ENCODE results near the gene RNGTT.
"Not testable (repeated sequence)": the region's sequence is repeated elsewhere in the genome, so short reads cannot be mapped to it uniquely, and the experiment has no call there.

RNGTT gene

DNA sequence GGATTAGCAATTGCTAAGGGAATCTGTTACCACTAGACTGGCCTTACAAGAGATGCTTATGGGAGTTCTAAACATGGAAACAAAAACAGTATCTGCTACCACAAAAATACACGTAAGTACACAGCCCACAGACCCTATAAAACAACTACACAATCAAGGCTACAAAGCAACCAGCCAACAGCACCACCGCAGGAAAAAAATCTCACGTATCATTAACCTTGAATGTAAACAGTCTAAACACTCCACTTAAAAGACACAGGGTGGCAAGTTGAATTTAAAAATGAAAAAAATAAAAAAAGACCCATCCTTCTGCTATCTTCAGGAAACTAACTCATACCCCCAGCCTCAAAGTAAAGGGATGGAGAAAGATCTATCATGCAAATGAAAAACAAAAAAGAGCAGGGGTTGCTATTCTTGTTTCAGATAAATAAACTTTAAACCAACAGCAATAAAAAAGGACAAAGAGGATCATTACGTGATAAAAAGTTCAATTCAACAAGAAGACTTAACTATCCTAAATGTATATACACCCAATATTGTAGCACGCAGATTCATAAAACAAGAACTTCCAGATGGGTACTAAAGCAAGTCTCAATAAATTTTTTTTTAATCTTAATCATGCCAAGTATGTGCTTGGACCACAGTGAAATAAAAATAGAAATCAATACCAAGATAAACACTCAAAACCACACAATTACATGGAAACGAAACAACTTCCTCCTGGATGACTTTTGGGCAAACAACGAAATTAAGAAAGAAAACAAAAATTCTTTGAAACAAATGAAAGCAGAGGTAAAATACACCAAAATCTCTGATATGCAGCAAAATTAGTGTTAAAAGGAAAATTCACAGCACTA, 52.3 kb downstream of the RNGTT start:
- FAIRE-seq (no peak), DNase-seq (ENCODE audit: insufficient read length, low spot score) (no peak)
- TF ChIP-seq POLR2A (IDR thresholded peaks at IDR 0.05; ENCODE audit: low read depth, low read length) = no peak

DNA sequence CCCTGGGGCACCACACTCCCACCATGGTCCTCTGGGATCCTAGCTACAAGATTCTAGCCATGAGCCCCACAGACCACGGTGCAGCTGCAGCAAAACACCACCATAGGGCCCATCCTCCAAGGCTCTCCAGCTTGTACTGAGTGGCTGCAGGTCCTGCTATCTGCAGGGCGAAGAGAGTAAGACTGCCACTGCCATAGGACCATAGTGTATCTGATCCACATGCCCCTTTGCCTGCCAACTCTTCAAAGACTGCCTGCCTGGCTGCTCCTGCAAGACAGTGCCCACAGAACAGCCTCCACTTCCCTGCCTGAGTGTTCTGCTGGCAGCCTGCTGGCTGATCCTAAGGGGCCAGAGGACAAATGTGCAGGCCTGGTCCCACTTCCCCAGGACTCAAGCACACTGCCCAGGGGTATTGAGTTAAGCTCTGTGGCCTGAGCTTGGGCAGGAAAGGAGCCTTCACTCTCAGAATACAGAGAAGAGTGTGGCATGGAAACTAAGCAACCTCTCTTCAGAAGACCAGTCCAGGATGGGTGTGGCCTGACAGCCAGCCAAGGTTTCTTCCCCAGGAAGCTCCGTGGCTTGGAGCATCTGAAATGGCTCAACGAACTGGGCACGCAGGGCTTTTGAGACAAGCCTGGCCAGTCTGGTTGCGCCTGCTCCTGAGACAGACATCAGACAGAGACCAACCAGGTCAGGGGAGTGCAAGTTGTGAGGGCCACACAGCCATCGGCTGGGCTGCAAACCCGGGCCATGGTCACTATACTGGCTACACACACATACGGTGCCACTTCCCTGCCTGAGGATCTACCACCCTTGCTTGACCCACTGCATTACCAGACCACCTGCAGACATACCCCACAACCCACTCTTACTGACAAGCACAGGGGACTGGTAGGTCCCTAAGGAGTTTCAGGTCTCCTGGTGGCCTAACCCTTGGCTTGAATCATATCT, 54.5 kb downstream of the RNGTT start:
- FAIRE-seq (no peak), DNase-seq (ENCODE audit: insufficient read length, low spot score) (no peak)
- no peak for TF ChIP-seq POLR2A (IDR thresholded peaks at IDR 0.05; ENCODE audit: low read depth, low read length)

DNA sequence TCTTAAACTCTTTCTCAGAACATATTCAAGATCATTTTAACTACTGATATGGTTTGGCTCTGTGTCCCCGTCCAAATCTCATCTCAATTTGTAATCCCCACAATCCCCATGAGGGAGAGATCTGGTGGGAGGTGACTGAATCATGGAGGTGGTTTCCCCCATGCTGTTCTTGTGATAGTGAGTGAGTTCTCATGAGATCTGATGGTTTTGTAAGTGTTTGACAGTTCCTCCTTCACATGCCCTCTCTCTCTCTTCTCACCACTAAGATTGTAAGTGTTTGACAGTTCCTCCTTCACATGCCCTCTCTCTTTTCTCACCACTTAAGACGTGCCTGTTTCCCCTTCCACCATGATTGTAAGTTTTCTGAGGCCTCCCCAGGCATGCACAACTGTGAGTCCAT, 56.3 kb downstream of the RNGTT start:
- DNase-seq (ENCODE audit: insufficient read length, low spot score); FAIRE-seq: not testable (repeated sequence)

DNA sequence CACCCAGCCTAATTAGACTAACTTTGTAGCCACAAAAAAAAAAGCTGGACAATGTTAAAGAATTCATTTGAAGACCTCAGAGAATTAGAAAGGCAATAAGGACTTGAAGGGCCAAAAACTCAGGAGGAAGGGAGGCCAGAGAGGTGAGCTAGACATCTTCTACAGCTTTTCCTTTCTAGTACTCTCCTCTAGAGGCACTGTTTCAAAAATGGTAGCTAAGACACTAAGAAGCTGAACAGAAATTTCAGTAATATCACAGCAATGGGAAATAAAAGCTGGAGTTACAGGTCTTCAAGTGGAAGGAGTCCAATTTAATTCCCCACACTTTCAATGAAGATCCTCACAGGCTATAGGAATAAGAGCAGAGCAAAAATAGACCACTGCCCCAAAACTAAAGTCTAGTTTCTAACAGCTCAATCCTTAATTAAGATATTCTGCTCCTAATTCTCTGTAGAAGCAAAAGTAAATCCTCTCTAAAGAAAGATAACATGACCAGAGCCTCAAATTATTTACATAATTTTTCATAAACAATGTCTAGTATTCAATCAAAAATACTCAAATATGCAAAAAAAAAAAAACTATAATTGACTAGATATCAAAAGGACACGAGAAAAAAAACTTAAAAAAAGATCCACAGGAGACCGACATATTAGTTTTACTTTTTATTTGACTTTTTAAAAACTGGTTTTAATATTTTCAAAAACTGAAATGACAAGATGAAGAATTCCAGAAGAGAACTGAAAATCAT, 63.7 kb downstream of the RNGTT start:
- no peak for TF ChIP-seq POLR2A (IDR thresholded peaks at IDR 0.05; ENCODE audit: low read depth, low read length)
- FAIRE-seq (no peak), DNase-seq (ENCODE audit: insufficient read length, low spot score) (no peak)

DNA sequence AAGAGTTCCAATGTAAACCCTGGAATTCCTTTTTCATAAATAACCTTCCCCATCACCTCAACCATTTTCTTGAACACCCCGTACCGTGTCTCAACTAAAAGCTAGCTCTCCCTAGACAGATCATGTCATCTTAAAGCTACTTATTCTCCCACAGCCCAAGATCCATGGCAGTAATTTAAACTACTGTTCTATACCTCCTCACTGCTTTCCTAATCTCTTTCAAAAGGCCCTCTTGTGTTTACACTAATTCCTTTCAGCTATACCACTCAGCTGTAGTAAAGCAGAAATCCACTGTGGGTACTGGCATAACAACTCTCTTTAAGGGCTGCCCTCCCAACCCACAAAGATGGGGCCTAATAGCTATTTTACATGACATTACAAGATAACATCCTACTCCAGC, 67.5 kb downstream of the RNGTT start:
- no peak for DNase-seq (ENCODE audit: insufficient read length, low spot score)
- FAIRE-seq = no peak

DNA sequence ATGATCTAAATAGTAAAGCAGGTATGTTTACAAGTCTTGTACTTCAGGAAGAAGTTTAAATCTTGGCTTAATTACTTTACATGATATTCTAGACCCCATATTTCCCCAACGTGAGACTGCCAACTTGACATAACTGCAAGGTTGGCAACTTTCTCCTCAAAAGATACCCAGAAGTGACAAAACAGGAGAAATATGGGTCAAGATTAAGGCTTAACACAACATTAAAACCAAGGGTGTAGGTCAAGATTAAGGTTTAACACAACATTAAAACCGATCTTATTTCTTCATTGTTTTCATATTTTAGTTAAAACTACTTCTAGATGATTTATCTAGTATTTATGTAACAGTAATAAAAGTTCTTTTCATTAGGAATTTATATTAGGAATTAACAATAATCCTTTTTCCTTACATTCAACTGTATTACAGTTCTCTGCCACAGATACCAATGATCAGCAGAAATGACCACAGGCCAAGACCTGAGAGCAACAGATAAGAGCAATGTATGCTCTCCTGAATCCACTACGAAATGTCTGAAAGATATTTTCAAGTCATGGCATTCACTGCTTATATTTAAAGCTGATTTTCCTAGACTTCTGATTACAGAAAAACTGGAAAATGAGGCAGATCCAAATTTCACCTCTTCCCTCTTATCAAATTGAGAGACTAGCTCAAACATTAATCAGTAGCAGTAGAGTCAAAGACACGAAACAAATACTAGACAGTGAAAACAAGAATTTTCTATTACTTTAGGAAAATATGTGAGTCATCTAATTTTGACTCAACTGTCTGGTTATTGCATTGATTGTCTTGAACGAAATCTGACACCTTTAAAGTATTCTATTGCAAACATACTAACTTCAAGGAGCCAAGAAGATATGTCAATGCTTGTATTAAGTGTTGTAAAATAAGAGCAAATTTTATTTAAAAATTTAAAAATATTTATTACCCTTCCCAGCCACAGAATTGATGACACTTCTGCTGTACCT, 72.3 kb downstream of the RNGTT start:
- no peak for DNase-seq (ENCODE audit: insufficient read length, low spot score)
- TF ChIP-seq POLR2A (IDR thresholded peaks at IDR 0.05; ENCODE audit: low read depth, low read length) = no peak
- peak; percentile 30 for FAIRE-seq

More for the DNA sequence above, 67.5 kb downstream of the RNGTT start:
- TF ChIP-seq POLR2A (IDR thresholded peaks at IDR 0.05; ENCODE audit: low read depth, low read length) = no peak

DNA sequence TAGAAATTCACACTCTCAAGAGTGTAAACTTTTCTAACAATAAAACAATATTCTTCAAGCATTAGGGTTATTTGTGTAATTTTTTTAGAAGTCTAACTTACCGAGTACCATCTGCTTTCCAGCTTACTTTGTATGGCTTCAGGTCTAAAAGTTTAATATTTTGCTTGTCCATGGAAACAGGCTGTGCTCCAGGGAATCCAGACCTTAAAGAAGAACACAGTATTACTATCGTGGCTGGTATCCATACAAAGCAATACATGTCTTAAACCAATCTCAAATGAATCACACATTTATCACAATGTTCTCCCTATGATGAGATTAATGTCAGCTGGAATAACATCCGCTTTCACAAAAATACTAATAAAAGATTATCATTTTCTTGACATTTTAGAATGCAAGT, 73.0 kb downstream of the RNGTT start:
- DNase-seq (ENCODE audit: insufficient read length, low spot score) = no peak
- TF ChIP-seq POLR2A (IDR thresholded peaks at IDR 0.05; ENCODE audit: low read depth, low read length) = no peak
- FAIRE-seq = no peak

DNA sequence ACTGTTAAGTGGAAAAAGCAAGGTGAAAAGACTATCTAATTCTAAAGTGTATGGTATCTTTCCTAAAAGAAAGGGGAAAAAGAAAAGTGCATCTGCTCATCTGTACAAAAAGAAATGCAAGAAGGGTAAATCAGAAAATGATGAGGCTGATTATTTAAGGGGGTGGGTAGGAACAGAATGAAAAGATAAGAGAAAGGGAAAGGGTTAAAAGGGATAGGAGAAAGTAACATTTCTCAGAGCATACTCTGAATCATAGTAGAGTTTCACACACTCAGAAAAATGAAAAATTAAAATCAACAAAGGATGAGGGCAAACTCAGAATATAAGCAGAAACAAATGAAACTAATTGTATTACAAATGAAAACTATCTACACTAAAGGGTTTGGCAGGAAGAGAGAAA, 79.1 kb downstream of the RNGTT start:
- FAIRE-seq (no peak), DNase-seq (ENCODE audit: insufficient read length, low spot score) (no peak)
- TF ChIP-seq POLR2A (IDR thresholded peaks at IDR 0.05; ENCODE audit: low read depth, low read length) = no peak

DNA sequence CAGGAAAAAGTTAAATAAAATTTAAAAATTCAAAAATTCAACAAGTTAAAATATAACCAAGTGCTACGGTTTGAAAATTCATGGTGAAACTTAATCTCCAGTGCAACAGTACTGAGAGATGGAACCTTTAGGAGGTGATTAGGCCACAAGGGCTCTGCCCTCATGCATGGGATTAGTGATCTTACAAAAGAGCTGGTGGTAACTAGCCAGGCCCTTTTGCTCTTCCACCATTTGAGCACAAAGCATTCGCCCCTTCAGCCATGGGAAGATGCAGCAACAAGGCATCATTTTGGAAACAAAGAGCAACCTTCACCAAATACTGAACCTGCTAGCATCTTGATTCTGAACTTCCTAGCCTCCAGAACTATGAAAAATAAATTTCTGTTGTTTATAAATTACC, 80.9 kb downstream of the RNGTT start:
- no peak for FAIRE-seq
- no peak for TF ChIP-seq POLR2A (IDR thresholded peaks at IDR 0.05; ENCODE audit: low read depth, low read length)
- no peak for DNase-seq (ENCODE audit: insufficient read length, low spot score)

DNA sequence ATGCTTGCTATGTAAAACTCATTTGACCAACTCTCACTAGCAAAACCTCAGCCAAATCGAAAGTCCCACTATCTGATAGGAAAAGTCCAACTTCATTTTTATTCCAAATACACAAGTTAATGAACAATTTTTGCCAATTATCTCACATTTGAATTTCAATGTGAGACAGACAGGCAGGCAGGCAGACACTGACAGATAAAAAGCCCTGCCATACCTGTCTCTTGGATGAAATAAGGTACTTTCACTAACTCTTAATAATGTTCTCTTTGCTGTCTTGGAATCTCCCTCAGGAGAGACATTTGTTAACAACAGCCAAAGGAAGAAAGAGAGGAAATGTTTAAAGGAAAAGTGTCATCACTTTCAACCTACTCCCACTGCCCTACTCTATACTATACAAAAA, 82.0 kb downstream of the RNGTT start:
- no peak for DNase-seq (ENCODE audit: insufficient read length, low spot score)
- TF ChIP-seq POLR2A (IDR thresholded peaks at IDR 0.05; ENCODE audit: low read depth, low read length) = no peak
- no peak for FAIRE-seq

DNA sequence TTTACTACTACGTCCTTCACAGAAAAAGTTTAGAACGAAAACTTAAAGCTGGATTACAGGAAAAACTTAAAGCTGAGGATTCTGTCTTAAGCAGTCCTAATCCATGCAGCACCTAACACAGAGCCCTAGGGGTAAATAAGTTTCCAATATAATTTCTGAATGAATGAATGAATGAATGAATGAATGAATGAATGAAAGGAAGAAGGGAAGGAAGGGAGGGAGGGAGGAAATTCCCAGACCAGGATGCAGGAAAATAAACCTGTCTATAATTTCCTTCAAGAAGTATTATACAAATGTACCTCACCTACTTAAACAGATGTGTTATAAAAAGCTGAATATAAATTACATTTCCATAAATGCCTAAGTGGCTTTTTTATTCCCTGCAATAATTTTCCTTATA, 83.4 kb downstream of the RNGTT start:
- DNase-seq (ENCODE audit: insufficient read length, low spot score) = no peak
- no peak for FAIRE-seq
- TF ChIP-seq POLR2A (IDR thresholded peaks at IDR 0.05; ENCODE audit: low read depth, low read length) = no peak

DNA sequence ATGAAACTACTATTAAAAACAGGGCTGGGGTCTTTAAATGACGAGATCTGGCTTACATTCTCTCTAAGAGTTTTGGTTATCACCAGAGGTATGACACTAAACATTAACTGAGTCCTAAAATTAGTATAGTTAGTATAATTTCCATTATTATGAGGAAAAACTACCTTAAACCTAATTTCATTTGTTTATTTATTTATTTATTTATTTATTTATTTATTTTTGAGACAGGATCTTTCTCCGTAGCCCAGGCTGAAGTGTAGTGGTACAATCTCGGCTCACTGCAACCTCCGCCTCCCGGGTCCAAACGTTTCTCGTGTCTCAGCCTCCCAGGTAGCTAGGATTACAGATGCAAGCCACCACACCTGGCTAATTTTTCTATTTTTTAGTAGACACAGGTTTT, 85.5 kb downstream of the RNGTT start:
- FAIRE-seq (no peak), DNase-seq (ENCODE audit: insufficient read length, low spot score) (no peak)
- TF ChIP-seq POLR2A (IDR thresholded peaks at IDR 0.05; ENCODE audit: low read depth, low read length) = no peak

DNA sequence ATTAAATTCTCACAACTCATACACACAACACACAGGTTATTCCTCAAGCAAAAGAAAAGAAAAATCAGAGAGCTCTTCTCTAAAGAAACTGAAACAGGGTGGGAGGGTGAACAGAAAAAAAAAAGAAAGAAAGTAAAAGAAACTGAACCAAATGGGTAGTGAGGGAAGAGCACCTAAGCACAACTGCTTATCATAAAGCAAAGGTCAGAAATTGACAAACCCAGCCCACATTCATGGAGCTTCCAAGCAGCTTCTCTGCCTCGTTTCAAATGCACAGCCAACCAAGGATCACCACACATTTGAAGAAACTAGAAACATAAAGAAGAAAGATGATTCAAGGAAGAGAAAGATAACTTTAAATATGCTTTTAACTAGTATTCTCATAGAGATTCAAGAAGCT, 90.5 kb downstream of the RNGTT start:
- no peak for FAIRE-seq
- TF ChIP-seq POLR2A (IDR thresholded peaks at IDR 0.05; ENCODE audit: low read depth, low read length) = no peak
- no peak for DNase-seq (ENCODE audit: insufficient read length, low spot score)

Measured in H54 (cell line).